ENCODE data around the gene ARHGAP6. TPM values are rescaled to one million over a fixed set of nuclear protein-coding genes. Genes with fewer than 3 reads are reported as not detected.

Gene ARHGAP6
- polyA plus RNA-seq, 1 donor, result 15.0 TPM

- DNase-seq, result no peak
Observed at GRCh38 chrX:11309220-11309619, 356.5 kb downstream of the ARHGAP6 start.

- no peak for DNase-seq
Observed at GRCh38 chrX:11305641-11306040, 360.1 kb downstream of the ARHGAP6 start.

- DNase-seq, result no peak
Observed at GRCh38 chrX:11304829-11305228, 360.9 kb downstream of the ARHGAP6 start.

- DNase-seq, result no peak
Observed at GRCh38 chrX:11298600-11298999, 367.1 kb downstream of the ARHGAP6 start.

GRCh38 chrX:11296051-11296450 is 369.7 kb downstream of the ARHGAP6 start:
- no peak for DNase-seq

- no peak for DNase-seq
Observed at GRCh38 chrX:11293113-11293512, 372.6 kb downstream of the ARHGAP6 start, which contains the start of gene AMELX. Gene AMELX, plus strand, starts transcription at chrX:11293413. Its CDS starts 1,376 bp downstream, at chrX:11294789.

- no peak for DNase-seq
Observed at GRCh38 chrX:11290416-11291102, 375.2 kb downstream of the ARHGAP6 start.

GRCh38 chrX:11287505-11287904 is 378.2 kb downstream of the ARHGAP6 start:
- no peak for DNase-seq

GRCh38 chrX:11285651-11286050 is 380.1 kb downstream of the ARHGAP6 start:
- DNase-seq, result no peak

GRCh38 chrX:11282043-11282442 is 383.7 kb downstream of the ARHGAP6 start:
- DNase-seq, result no peak

GRCh38 chrX:11273544-11273943 is 392.2 kb downstream of the ARHGAP6 start:
- no peak for DNase-seq

GRCh38 chrX:11272863-11273262 is 392.9 kb downstream of the ARHGAP6 start:
- DNase-seq, result no peak

- no peak for DNase-seq
Observed at GRCh38 chrX:11272290-11272689, 393.4 kb downstream of the ARHGAP6 start.

- no peak for DNase-seq
Observed at GRCh38 chrX:11269996-11270395, 395.7 kb downstream of the ARHGAP6 start.

- DNase-seq, result no peak
Observed at GRCh38 chrX:11269006-11269405, 396.7 kb downstream of the ARHGAP6 start.

GRCh38 chrX:11267425-11267824 is 398.3 kb downstream of the ARHGAP6 start:
- DNase-seq, result no peak

GRCh38 chrX:11266573-11267003 is 399.1 kb downstream of the ARHGAP6 start:
- no peak for DNase-seq

- no peak for DNase-seq
Observed at GRCh38 chrX:11265352-11265751, 400.4 kb downstream of the ARHGAP6 start.

- no peak for DNase-seq
Observed at GRCh38 chrX:11264925-11265324, 400.8 kb downstream of the ARHGAP6 start.

GRCh38 chrX:11261260-11261659 is 404.5 kb downstream of the ARHGAP6 start:
- DNase-seq, result no peak

GRCh38 chrX:11259437-11259836 is 406.3 kb downstream of the ARHGAP6 start:
- DNase-seq, result no peak

- no peak for DNase-seq
Observed at GRCh38 chrX:11257711-11258110, 408.0 kb downstream of the ARHGAP6 start.

- DNase-seq, result no peak
Observed at GRCh38 chrX:11257290-11257689, 408.4 kb downstream of the ARHGAP6 start.

GRCh38 chrX:11254417-11255109 is 411.2 kb downstream of the ARHGAP6 start:
- DNase-seq, result no peak

Measured in left kidney (tissue), 2 donors.